Pancreas (tissue), 10 donors: ENCODE measurements around the gene KRTAP5-4. TPM values are rescaled to one million over a fixed set of nuclear protein-coding genes. Genes with fewer than 3 reads are reported as not detected.
"Not testable (repeated sequence)": the region's sequence is repeated elsewhere in the genome, so short reads cannot be mapped to it uniquely, and the experiment has no call there.

Source experiments
- ATAC-seq, 4 donors: fragments of 200-7000 bp; cut with Tn5 transposase; one replicate each; pipeline versions ENCODE4 v1.8.0 to v1.9.1; 2020; ENCODE audit warnings: mild to moderate bottlenecking in 4 of 4, moderate library complexity in 4 of 4
- DNase-seq, 6 donors: peaks; one replicate each; pipeline ENCODE4 v3.0.0-alpha.2; 2020
- FAIRE-seq: peaks from 2 replicates; lab custom pipeline; 2012; peaks lifted over from hg19 to GRCh38; lab: Jason Lieb, UNC
- H3K27ac ChIP-seq, 4 donors: fragments of 200-600 bp; sonication (generic); 1 replicate in 3 of 4; 2 replicates in 1 of 4; pipeline versions ENCODE4 v1.5.0 to v1.8.0; 2020
- H3K27me3 ChIP-seq, 4 donors: fragments of 200-600 bp; one replicate each; pipeline ENCODE4 v1.8.0; 2021
- H3K36me3 ChIP-seq, 3 donors: fragments of 200-600 bp; sonication (generic) in 1 of 3; one replicate each; pipeline versions ENCODE4 v1.5.0 to v1.8.0; 2020 to 2021
- H3K4me1 ChIP-seq, 3 donors: fragments of 200-600 bp; one replicate each; pipeline ENCODE4 v1.8.0; 2021
- H3K4me3 ChIP-seq, 4 donors: fragments of 200-600 bp; sonication (generic) in 2 of 4; one replicate each; pipeline versions ENCODE4 v1.5.0 to v1.8.0; 2020 to 2021
- H3K9me3 ChIP-seq, 4 donors: fragments of 200-600 bp; one replicate each; pipeline ENCODE4 v1.8.0; 2021
- CTCF ChIP-seq, 4 donors: fragments of 200-600 bp; sonication (generic) in 3 of 4; IDR thresholded peaks; one replicate each; pipeline versions ENCODE4 v1.5.0 to v1.8.0; 2021; ENCODE audit warnings: antibody characterized with exemption in 4 of 4
- WGBS, 2 donors: extraction: QIAGEN DNeasy Blood & Tissue Kit; methylation state at CpG; one replicate each; pipeline ENCODE4 v1.1.7; 2013; 5-methylcytosine and 5-hydroxymethylcytosine counted together
- intact Hi-C, 3 donors: fragments of 100-400 bp; cut with DNase I; formaldehyde crosslinking; loops; one replicate each; pipeline versions ENCODE4 v1.11.1 to v1.14.2; 2022
- polyA plus RNA-seq, 2 donors: library from polyadenylated mRNA; stranded (reverse); fragments of 200-250 nt; gene quantifications; one replicate each; pipeline ENCODE4 v1.2.3, GENCODE V29; 2013
- total RNA-seq, 6 donors: library from RNA; stranded (reverse); fragmentation: NEBNext Ultra II Directional in 4 of 6; extraction: Animal tissue kit (Norgen Biotek cat#: 25700) in 4 of 6; gene quantifications; one replicate each; pipeline versions ENCODE4 v1.2.1 to v1.2.4, GENCODE V29; 2021 to 2023
- donor health status: healthy with polysubstance abuse.
- donor health status: DM: no; HTN: no; CAD: no; lungs with moderate emphysema.
- donor health status: DM: no; HTN: no; CAD: no.
- donor health status: control.
- donor health status: control.
- donor health status: Bipolar disorder and iron deficiency.
- donor health status: DM: yes; HTN: yes; CAD: no.
- donor health status: DM: no; HTN: no; CAD: no.
- donor health status: DM: no; HTN: no; CAD: no.
- donor health status: DM: yes; HTN: yes; CAD: no.

The KRTAP5-4 gene
- total and polyA plus RNA-seq, 8 donors, result not detected

GRCh38 chr11:1605923-1606322, 16.0 kb downstream of the KRTAP5-4 start:
- H3K4me3 ChIP-seq, intact Hi-C loops, H3K9me3 ChIP-seq, FAIRE-seq, H3K27me3 ChIP-seq, ATAC-seq, H3K27ac ChIP-seq, H3K4me1 ChIP-seq, DNase-seq, H3K36me3 ChIP-seq: not testable (repeated sequence)
- WGBS, 2 donors, result 84 to 86% methylated on average over 13 of the region's 13 CpGs

- Histone ChIP-seq H3K4me1 (no peaks in the 10 kb centered on the region), H3K36me3 (no peaks in the 10 kb centered on the region), H3K27ac (no peak overlapping the region), H3K27me3 (no peaks in the 10 kb centered on the region), H3K9me3 (no peaks in the 10 kb centered on the region), H3K4me3 (no peak overlapping the region)
- ATAC-seq (no peak), DNase-seq (no peak), FAIRE-seq (no peak)
- intact Hi-C loops, result no loop called here
- no peak for TF ChIP-seq CTCF (IDR thresholded peaks at IDR 0.05)
- 84 to 87% methylated on average over 7 of the region's 7 CpGs for WGBS, 2 donors
Measured at GRCh38 chr11:1604711-1605110, 17.2 kb downstream of the KRTAP5-4 start.

- Histone ChIP-seq H3K4me1 (no peaks in the 10 kb centered on the region), H3K9me3 (no peaks in the 10 kb centered on the region), H3K27me3 (no peaks in the 10 kb centered on the region), H3K27ac (no peak overlapping the region), H3K36me3 (no peaks in the 10 kb centered on the region), H3K4me3 (no peak overlapping the region)
- FAIRE-seq (no peak), ATAC-seq (no peak), DNase-seq (no peak)
- intact Hi-C loops, result no loop called here
- WGBS, 2 donors, result 82 to 84% methylated on average over 11 of the region's 11 CpGs
- no peak for TF ChIP-seq CTCF (IDR thresholded peaks at IDR 0.05)
Measured at GRCh38 chr11:1604181-1604580, 17.8 kb downstream of the KRTAP5-4 start.

- 63 to 65% methylated on average over 1 of the region's 1 CpG for WGBS, 2 donors
- no peak overlapping the region for H3K27ac ChIP-seq
- H3K36me3 ChIP-seq, result no peaks in the 10 kb centered on the region
- TF ChIP-seq CTCF (IDR thresholded peaks at IDR 0.05), result no peak
- H3K27me3 ChIP-seq, result no peaks in the 10 kb centered on the region
- no peak for ATAC-seq
- no peaks in the 10 kb centered on the region for H3K9me3 ChIP-seq
- H3K4me3 ChIP-seq, result no peak overlapping the region
- no peak for FAIRE-seq
- DNase-seq, result no peak
- H3K4me1 ChIP-seq, result no peaks in the 10 kb centered on the region
- intact Hi-C loops, result no loop called here
Measured at GRCh38 chr11:1603629-1604028, 18.3 kb downstream of the KRTAP5-4 start.

GRCh38 chr11:1601663-1602062, 20.3 kb downstream of the KRTAP5-4 start:
- WGBS, 2 donors, result 45 to 59% methylated on average over 3 of the region's 3 CpGs
- H3K4me1 ChIP-seq, DNase-seq, H3K27ac ChIP-seq, intact Hi-C loops, H3K9me3 ChIP-seq, FAIRE-seq, H3K27me3 ChIP-seq, H3K36me3 ChIP-seq, H3K4me3 ChIP-seq: not testable (repeated sequence)
- peak in 1 of 4 donors; percentile 50 for ATAC-seq

- no peak overlapping the region for H3K4me3 ChIP-seq
- no peaks in the 10 kb centered on the region for H3K36me3 ChIP-seq
- intact Hi-C loops, result no loop called here
- no peaks in the 10 kb centered on the region for H3K4me1 ChIP-seq
- no peak for TF ChIP-seq CTCF (IDR thresholded peaks at IDR 0.05)
- 48 to 54% methylated on average over 5 of the region's 5 CpGs for WGBS, 2 donors
- H3K27ac ChIP-seq, result no peak overlapping the region
- ATAC-seq (peak in 3 of 4 donors; percentile 13 to 41 (median 39)), DNase-seq (no peak), FAIRE-seq (no peak)
- H3K27me3 ChIP-seq, result no peaks in the 10 kb centered on the region
- H3K9me3 ChIP-seq, result no peaks in the 10 kb centered on the region
Measured at GRCh38 chr11:1600626-1601025, 21.3 kb downstream of the KRTAP5-4 start.
